GM12801 (cell line): Measurements from ENCODE around the gene RASA3.

ENCODE experiments used
- TF ChIP-seq, protein P1 (sequence below): IDR thresholded peaks from one replicate; pipeline ENCODE4 v1.5.1; 2011; ENCODE audit warnings: control low read depth; ENCODE audit not compliant: insufficient read length; ENCODE audit errors: extremely low read depth

The RASA3 gene

DNA sequence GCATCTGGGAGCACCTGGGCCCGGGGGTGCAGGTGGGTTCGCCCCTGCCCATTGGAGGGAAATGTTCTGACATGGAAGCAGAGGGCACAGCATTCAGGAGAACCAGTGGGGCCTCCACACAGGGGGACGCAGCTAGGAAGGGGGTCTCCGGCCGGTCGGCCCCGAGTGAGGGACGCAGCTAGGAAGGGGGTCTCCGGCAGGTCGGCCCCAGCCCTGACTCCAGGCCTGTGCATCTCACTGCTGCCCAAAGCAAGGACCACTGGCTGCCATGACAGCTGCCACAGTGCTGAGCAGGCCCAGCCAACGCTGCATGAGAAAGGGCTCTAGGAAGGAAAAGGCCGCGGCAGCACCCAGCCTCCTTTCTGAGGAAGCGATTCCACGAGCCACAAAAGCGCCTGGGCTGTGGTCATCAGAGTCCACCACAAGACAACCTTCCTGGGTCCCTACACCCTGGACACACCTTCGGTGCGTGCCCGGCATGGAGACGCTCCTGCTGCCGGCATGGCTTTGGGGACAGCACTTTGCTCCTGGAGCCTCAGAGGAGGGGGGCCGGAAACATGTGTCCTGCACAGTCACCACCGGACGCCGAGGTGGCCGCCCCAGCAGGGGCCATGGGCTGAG lies 9.7 kb downstream of the RASA3 start:
- TF ChIP-seq, protein P1, sequence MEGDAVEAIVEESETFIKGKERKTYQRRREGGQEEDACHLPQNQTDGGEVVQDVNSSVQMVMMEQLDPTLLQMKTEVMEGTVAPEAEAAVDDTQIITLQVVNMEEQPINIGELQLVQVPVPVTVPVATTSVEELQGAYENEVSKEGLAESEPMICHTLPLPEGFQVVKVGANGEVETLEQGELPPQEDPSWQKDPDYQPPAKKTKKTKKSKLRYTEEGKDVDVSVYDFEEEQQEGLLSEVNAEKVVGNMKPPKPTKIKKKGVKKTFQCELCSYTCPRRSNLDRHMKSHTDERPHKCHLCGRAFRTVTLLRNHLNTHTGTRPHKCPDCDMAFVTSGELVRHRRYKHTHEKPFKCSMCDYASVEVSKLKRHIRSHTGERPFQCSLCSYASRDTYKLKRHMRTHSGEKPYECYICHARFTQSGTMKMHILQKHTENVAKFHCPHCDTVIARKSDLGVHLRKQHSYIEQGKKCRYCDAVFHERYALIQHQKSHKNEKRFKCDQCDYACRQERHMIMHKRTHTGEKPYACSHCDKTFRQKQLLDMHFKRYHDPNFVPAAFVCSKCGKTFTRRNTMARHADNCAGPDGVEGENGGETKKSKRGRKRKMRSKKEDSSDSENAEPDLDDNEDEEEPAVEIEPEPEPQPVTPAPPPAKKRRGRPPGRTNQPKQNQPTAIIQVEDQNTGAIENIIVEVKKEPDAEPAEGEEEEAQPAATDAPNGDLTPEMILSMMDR, result no peak

DNA sequence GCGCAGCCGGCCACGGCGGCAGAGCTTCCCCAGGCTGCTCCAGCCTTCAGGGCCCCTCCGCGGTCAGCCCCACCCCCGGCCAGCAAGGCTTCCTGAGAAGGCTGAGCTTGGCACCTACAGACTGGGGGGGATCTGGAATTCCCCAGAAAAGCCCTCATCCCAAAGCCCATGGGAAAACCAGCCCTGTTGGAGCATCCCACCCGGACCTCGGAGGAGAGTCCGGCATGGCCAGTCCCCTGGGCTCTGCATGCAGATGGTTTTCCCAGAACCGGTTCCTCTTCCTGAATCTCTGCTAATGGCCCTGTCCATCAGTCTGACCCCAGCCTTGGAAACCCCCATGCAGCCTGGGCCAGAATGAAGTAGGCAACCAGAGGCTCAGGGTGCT lies 10.3 kb downstream of the RASA3 start:
- TF ChIP-seq, protein P1, result no peak

DNA sequence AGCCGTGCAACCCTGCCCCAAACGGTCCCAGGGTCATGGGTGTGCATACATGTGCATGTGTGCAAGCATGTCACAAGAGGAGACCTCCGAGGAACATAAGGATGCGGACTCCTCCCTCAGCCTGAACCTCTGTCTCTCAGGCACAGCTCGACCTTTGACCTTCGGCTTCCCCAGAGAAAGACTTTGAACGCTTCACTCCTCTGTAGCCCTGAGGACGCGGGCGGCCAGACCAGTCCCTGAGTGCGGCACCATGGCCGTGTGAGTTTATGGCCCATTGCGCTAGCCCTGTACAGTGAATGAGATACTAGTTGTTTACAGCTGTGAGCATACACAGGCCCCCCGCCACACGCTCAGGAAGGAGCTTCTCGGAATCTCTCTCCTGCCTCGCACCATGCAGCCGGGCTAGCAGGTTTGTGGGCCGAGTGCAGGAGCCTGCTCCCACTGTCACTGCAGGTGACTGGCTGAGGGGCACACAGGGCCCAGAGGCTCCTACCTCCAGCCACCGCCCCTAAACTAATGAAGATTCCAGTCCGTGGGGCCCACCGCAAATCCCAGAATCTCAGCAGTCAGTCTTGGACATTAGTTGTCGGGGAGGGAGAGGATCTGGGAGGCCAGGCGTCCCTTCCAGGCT lies 10.8 kb downstream of the RASA3 start:
- TF ChIP-seq, protein P1, result no peak

DNA sequence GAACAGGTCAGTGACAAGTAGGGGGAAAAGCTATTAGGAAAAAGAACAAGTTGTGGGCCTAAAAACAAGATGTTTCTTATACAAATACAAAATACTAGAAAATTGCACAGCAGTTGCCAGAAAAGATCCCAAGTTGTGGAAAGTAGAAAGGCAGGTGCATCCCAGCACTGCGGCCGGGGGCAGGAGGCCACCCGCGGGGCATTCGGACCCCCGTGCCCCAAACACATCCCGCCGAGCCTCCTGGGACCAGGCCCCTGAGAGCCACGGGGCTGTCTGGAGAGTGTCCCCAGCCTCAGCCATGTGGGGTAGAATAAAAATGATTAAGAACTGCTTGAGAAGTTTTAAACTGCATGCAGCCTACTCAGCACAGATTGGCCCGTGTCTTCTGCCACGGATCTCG lies 11.4 kb downstream of the RASA3 start:
- TF ChIP-seq, protein P1, result no peak

DNA sequence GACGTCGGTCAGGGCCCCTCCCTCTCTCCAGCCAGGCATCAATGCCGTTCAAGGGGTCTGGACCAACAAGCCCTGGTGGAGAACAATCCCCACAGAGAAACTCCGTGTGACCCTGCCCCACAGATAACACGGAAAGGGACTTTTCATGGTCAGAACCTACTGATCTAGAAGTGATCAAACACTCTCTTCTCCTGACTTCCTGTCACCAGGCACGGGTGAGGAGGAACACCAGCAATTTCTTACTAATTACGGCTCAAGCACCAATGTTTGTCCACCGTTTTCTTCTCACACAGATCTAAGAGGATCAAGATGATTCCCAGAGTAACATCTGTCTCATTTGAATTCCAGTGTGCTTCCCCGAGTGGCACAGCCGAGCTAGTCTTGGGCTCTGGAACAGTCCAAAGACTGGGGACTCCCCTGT lies 11.8 kb downstream of the RASA3 start:
- TF ChIP-seq, protein P1, result no peak

DNA sequence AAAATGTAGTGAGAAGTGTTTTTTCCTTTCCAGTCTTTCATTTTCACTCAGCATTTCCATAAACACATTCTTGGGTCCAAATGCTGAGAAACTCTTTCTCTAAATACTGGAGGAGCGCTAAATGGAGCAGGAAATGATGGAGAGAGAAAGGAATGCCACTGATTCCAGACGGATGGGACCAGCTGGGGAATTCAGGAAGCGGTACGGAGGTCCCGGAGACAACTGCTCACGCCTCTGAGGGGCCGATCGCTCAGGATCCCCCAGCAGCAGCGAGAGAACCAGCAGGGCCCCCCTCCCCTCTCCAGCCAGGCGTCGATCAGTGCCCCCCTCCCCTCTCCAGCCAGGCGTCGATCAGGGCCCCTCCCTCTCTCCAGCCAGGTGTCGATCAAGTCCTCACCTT lies 13.2 kb downstream of the RASA3 start:
- TF ChIP-seq, protein P1, result no peak

DNA sequence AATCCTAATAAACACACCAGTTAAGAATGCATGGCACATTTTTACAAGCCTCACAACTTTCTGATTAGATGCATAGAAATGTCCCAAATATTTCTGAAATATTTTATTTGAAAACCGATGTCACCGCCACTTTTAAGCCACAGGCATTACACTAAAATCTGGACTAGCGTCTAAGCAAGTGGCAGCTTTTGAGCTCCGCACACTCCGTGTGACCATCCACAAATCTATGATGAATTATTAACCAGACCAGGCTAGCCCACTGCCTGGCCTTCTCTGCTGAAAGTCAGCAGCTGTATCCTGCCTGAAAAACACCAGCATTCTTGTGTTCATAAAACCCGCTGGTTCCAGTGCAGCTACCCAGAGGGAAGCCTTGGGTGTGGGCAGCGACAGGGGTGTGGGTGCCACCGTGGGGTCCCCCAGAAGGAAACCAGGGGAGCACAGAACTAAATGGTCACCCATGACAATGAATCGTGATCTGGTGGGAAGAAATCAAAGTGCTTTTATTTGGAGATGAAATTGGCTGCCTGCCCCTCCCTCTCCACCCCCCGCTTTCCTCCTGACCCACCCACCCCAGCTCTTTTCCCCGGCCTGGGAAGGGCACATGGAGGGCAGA lies 13.8 kb downstream of the RASA3 start:
- TF ChIP-seq, protein P1, result no peak
